Transverse colon (tissue), 4 donors: ENCODE results near the gene RASSF3.

Experiments used
- CTCF ChIP-seq, 5 experiments: fragments of 200-600 bp in 3 of 5; fragments of 450-650 bp in 2 of 5; sonication (generic) in 3 of 5; IDR thresholded peaks; 1 replicate in 2 of 5; 2 replicates in 3 of 5; pipeline ENCODE4 v1.5.1; 2016 to 2017; ENCODE audit warnings: antibody characterized with exemption in 5 of 5, inconsistent platforms in 3 of 5, mild to moderate bottlenecking in 2 of 5, moderate library complexity in 1 of 5
- POLR2A ChIP-seq: fragments of 450-650 bp; IDR thresholded peaks from one replicate; pipeline ENCODE4 v1.6.1; 2016; ENCODE audit warnings: antibody characterized with exemption, mild to moderate bottlenecking, moderate library complexity
- POLR2AphosphoS5 ChIP-seq, 3 donors: sonication (generic); formaldehyde crosslinking; IDR thresholded peaks; one replicate each; pipeline ENCODE4 v1.6.1; 2016; ENCODE audit warnings: antibody characterized with exemption in 3 of 3

- TF ChIP-seq POLR2A (no peak), CTCF (IDR thresholded peaks at IDR 0.05) (no peak), POLR2AphosphoS5 (IDR thresholded peaks at IDR 0.05) (no peak)
These were observed 43.3 kb upstream of the RASSF3 start for GRCh38 chr12:64566831-64567517.
